GM12864 (cell line): ENCODE results near the gene WDR75.
"Not testable (repeated sequence)": the region's sequence is repeated elsewhere in the genome, so short reads cannot be mapped to it uniquely, and the experiment has no call there.

ENCODE experiments used
- DNase-seq: peaks from one replicate; pipeline ENCODE4 v3.0.0-alpha.2; 2011; ENCODE audit warnings: low read depth
- H3K4me3 ChIP-seq: 2 replicates; pipeline ENCODE4 v1.5.1; 2011; ENCODE audit warnings: mild to moderate bottlenecking, low read depth, low read length, control low read depth
- CTCF ChIP-seq: IDR thresholded peaks from 2 replicates; pipeline ENCODE4 v1.5.1; 2011; ENCODE audit warnings: low read depth, mild to moderate bottlenecking, moderate library complexity, low read length, control low read depth, inconsistent platforms; ENCODE audit errors: missing control alignments

Gene WDR75

GRCh38 chr2:189465478-189465877 is 24.2 kb downstream of the WDR75 start:
- no peak for TF ChIP-seq CTCF
- DNase-seq = no peak
- H3K4me3 ChIP-seq = no peak overlapping the region

- no peak for DNase-seq
- H3K4me3 ChIP-seq = no peak overlapping the region
- no peak for TF ChIP-seq CTCF
Observed at GRCh38 chr2:189466046-189466445, 24.8 kb downstream of the WDR75 start.

- no peak overlapping the region for H3K4me3 ChIP-seq
- DNase-seq = no peak
- TF ChIP-seq CTCF = peak; percentile 47
Observed at GRCh38 chr2:189466656-189467055, 25.4 kb downstream of the WDR75 start.

GRCh38 chr2:189467160-189467559 is 25.9 kb downstream of the WDR75 start:
- no peak for DNase-seq
- H3K4me3 ChIP-seq = no peak overlapping the region
- TF ChIP-seq CTCF = no peak

- no peak for DNase-seq
- no peak overlapping the region for H3K4me3 ChIP-seq
- TF ChIP-seq CTCF = no peak
Observed at GRCh38 chr2:189467593-189467992, 26.3 kb downstream of the WDR75 start.

- H3K4me3 ChIP-seq = no peak overlapping the region
- no peak for DNase-seq
- TF ChIP-seq CTCF = no peak
Observed at GRCh38 chr2:189474526-189474925, 33.3 kb downstream of the WDR75 start.

GRCh38 chr2:189477756-189478155 is 36.5 kb downstream of the WDR75 start:
- no peak for DNase-seq
- no peak overlapping the region for H3K4me3 ChIP-seq
- no peak for TF ChIP-seq CTCF

GRCh38 chr2:189478289-189478688 is 37.0 kb downstream of the WDR75 start:
- not testable (repeated sequence) for DNase-seq

More at GRCh38 chr2:189478289-189478688, 37.0 kb downstream of the WDR75 start:
- not testable (repeated sequence) for H3K4me3 ChIP-seq
